ENCODE results near the gene ALKAL2.

ALKAL2 gene

DNA sequence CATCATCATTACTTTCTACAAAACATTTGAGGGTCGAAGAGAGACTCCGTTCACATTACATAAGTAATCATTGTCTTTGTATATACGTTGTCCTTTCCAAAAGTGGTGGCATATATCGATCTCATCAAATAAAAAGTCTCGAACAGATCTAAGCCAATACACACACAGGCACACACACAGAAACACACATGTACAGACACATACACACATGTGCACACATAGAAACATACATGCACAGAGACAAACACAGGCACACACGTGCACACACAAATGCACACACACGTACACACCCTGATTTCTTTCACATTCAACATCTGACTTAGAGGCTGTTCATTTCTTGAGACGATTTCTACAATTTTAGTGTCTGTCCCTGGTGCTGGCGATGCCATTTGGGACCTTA, 17.5 kb upstream of the ALKAL2 start:
- no peak for DNase-seq
- intact Hi-C loops (cut with DNase I) = no loop called here

DNA sequence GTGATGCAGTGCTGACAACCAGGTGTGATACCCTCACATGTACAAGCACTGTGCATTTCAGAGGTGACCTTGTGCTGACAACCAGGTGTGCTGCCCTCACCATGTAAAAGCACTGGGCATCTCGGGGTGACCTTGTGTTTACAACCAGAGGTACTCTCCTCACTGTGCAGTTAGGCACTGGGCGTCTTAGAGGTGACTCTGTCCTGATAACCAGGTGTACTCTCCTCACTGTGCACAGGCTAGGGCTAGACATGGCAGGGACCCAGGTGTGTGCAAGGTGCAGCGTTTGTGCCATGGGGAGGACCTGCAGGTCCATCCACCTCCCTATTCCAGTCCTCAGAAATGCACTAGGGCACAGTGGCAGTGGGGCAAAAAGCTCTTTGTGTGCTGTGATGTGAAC, 8.5 kb upstream of the ALKAL2 start:
- intact Hi-C loops (cut with DNase I) = no loop called here
- DNase-seq = no peak

DNA sequence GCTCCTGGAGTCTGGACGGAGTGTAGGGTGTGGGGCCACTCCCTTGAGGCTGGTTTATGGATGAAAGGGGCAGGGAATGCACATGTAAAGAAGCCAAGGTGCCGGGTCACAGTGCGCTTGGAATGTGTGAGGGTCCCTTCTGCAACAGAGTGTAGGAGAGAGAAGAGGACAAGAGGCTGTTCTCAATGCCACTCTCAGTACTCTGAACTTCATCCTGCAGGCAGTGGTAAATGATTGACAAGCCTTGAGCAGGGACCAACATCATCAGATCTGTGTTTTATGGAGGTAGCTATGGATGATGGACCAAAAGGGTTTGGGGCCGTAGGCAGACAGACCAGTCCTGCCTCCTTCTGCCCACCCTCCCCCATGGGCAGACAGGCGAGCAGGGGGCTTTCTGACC, 7.2 kb upstream of the ALKAL2 start:
- intact Hi-C loops (cut with DNase I) = no loop called here
- DNase-seq = no peak

GRCh38 chr2:290090-290722, 2.3 kb upstream of the ALKAL2 start:
- intact Hi-C loops (cut with DNase I) = loop anchor here (5.0 kb wide), 1 partner anchor 118 kb away; no protein-coding TSS in a partner anchor

GRCh38 chr2:289362-290089, 1.6 kb upstream of the ALKAL2 start:
- peak in 27 of 42 donors; percentile 21 to 65 (median 43) for DNase-seq
- intact Hi-C loops (cut with DNase I) = loop anchor here (5.0 kb wide), 1 partner anchor 117 kb away; no protein-coding TSS in a partner anchor

More at GRCh38 chr2:290090-290722, 2.3 kb upstream of the ALKAL2 start:
- peak; percentile 70 to 94 (median 88) for DNase-seq

GRCh38 chr2:288758-289361, 969 bp upstream of the ALKAL2 start:
- intact Hi-C loops (cut with DNase I) = no loop called here
- DNase-seq = peak in 22 of 42 donors; percentile 12 to 75 (median 40)

DNA sequence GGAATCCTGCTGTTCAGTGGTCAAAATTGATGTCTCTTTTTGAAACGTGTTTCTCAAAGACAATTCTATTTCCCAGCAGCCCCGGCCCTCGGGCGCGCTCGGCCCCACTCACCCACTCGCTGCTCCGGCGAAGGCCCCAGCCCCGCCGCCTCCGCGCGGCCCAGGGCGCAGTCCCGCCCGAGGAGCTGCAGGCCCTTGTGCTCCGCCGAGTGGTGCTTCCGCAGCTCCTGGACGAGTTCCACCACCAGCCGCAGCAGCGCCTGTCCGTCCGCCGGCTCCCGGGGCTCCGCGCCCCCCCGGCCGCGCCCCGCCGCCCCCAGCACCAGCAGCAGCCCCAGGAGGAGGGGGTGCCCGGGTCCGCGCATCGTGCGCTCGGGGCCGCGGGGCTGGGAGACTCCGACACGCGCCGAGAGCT, 413 bp downstream of the ALKAL2 start:
- peak in 18 of 42 donors; percentile 18 to 62 (median 34) for DNase-seq
- intact Hi-C loops (cut with DNase I) = no loop called here

- intact Hi-C loops (cut with DNase I) = no loop called here
Measured at GRCh38 chr2:286774-287392, 1.0 kb downstream of the ALKAL2 start.

DNA sequence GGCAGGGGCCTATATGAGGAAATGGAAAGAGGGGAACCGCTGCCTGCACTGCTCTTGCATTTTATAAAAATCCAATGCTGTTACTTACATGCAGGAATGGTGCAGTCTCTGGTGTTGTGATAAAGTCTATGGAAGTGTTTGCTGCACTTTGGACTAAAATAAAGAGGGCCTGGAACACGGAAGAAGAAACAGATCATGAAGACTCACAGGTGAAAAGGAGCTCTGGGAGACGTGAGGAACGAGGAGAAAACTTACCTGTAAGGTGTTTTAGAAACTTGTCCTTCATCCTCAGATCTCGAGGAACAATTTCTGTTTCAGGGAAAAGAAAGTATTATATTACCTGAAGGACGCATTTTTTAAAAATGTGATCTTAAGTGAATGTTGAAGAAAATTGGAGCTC, 1.9 kb downstream of the ALKAL2 start:
- no peak for DNase-seq
- intact Hi-C loops (cut with DNase I) = no loop called here

More at GRCh38 chr2:286774-287392, 1.0 kb downstream of the ALKAL2 start:
- no peak for DNase-seq

GRCh38 chr2:285531-285930, 2.4 kb downstream of the ALKAL2 start:
- intact Hi-C loops (cut with DNase I) = no loop called here
- no peak for DNase-seq

DNA sequence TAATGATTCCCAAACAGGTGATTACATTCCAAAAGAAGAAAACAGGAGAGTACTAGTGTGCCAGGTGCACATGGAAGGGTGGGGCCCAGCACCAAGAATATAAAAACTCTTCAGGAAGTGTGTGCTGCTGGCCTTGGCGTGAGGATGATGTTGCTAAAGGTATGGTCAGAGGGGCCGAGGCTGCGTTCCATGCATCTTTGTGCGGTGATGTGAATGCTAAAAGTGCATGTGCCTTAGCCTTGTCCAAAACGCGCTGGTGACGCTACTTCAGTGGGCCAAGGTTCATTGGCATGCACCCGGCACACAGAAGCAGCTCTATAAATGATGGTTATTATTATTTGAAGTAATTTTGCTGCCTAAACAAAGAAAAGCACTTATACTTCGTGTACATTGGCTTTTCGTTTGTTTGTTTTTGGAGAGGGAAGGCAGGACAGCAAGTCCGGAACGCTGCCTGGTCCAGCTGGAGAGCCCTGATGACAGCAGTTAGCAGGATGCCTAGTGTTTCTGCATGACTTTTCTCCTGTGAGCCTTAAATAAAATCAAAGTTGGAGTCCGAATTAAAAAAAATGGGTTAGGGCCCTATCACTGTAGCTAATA, 2.9 kb downstream of the ALKAL2 start:
- intact Hi-C loops (cut with DNase I) = no loop called here
- DNase-seq = no peak

GRCh38 chr2:283996-284794, 3.7 kb downstream of the ALKAL2 start:
- intact Hi-C loops (cut with DNase I) = no loop called here
- no peak for DNase-seq

DNA sequence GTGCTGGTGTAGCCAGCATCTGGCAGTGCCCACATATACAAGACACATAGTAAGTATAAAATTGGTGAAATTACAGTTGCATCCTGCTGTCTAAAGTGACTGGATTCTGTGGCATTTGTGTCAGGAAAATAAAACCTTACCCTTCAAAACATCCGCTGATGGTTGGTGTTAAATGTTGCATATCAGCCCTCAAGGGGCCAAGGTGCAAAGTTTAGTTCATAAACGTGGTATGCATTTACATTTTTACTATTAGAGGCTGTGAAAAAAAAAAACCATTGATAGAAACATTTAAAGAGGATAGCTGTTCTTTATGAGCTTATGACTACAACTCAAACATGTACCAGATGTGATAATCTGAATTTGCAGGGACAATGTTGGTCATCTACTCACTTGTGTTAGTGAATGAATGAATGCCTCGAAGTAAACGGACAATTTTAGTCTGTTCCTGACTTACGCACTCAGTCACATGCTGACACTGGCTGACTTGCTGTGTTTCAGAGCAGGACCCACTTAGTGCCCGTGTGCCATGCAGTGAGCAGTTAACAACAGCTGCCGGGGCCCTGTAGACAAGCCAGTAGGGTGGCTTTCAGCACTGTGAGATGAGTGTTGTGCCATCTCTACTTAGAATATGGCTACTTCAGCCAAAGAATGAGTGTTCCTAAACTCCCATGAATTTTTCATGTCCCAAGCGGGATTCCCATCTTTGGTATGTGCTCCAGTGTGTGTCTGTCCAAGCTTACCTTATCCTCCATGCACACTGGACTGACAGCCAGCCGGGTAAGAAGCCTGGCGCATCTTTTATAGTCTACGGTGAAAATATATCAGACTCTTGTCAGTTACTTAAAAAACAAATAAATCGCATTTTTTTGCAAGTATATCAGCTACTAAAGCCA, 5.3 kb downstream of the ALKAL2 start:
- DNase-seq = no peak
- intact Hi-C loops (cut with DNase I) = no loop called here

GRCh38 chr2:281381-281780, 6.5 kb downstream of the ALKAL2 start:
- intact Hi-C loops (cut with DNase I) = no loop called here

DNA sequence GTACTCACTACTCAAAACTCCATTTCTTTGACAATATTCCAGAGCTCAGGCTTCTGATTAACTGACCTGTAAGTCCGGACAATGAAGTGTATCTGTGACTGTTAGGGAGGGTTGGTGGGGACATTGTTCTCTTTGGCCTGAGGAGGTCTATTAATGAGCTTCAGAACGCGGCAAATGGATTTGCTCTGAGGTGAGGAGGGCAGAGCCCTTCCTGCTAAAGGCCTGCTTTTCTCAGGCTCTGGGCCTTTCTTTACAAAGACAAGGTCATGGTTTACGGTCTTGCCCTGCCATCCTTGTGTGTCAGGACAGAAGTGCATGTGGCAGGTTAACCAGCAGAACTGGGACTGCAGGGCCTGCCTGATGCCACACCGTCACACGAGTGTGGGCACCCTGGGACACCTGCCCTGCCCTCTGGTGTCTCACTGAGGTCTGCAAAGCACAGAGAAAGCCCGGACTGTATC, 7.2 kb downstream of the ALKAL2 start:
- no peak for DNase-seq
- intact Hi-C loops (cut with DNase I) = no loop called here

More at GRCh38 chr2:281381-281780, 6.5 kb downstream of the ALKAL2 start:
- DNase-seq = no peak

GRCh38 chr2:279956-280649, 7.8 kb downstream of the ALKAL2 start:
- no peak for DNase-seq
- intact Hi-C loops (cut with DNase I) = no loop called here

DNA sequence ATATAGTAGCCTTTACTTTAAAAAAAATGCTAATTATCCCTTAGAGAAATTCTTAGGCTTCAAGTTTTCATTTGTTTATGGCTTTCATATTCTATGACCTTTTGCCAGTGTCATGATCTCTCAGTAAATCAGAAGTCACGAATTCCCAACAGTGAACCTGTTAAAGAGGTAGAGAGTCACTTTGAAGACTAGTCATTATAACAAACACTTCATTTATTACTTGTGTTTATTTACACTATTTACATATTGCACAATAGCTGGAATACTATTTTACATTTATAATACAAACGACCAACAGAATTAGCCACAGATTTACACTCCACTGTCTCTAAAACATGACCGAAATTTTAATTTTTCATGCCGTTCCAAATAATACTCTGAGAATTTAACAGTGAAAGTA, 8.5 kb downstream of the ALKAL2 start:
- intact Hi-C loops (cut with DNase I) = no loop called here
- DNase-seq = no peak
